ENCODE measurements around the gene SCUBE2. TPM values are rescaled to one million over a fixed set of nuclear protein-coding genes. Genes with fewer than 3 reads are reported as not detected.

The SCUBE2 gene
- total and polyA plus RNA-seq, 8 donors = 1.7 to 37.1 (median 21.8) TPM

DNA sequence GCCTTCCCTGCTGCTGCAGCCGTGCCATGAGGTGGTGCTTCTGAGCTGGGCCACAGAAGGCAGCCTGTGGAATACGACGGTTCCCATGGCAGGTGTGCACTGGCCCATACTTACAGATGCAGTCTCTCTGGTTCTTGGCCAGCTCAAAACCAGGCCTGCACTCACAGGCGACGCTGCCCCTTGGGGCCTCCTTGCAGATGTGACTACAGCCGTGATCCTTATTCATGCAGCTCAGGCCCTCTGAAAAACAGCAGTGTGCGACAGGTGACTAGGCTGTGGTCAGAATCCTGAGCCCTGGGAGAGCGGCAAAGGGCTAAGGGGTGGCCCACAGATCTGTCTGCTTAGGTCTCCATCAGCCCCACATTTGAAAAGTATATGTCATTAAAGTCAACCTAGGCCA lies 22.1 kb downstream of the SCUBE2 start:
- intact Hi-C loops (cut with DNase I; ENCODE audit: low total_unique reads) = no loop called here
- 90 to 98% (median 94%) methylated on average over 7 to 8 of the region's 8 CpGs for WGBS, 5 donors

DNA sequence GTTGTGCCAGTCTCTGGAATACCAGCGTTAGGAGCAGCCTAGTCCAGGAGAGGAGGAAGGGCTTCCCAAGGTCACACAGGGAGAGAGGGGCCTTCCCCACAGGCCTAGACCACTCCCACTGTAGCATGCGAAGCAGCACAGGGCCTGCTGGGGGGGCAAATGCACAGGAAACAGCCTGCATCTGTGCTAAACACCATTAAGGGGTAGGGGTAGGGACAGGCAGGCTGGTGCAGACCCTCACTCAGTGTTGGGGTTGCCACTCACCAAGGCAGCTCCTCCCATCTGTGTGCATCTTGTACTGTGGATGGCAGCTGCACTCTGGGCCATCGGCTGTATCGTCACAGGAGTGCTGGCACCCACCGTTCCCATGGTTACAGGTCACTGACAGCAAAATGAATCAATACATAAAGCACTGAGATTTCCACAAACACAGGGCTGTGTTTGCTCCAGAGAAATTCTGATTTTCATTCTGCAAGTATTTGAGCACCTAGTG lies 24.9 kb downstream of the SCUBE2 start:
- no peak overlapping the region for H3K4me3 ChIP-seq
- H3K9me3 ChIP-seq = no peaks in the 10 kb centered on the region
- no peaks in the 10 kb centered on the region for H3K27me3 ChIP-seq
- TF ChIP-seq EP300 (IDR thresholded peaks at IDR 0.05) = no peak
- no peak for TF ChIP-seq CTCF (IDR thresholded peaks at IDR 0.05)
- no peak for TF ChIP-seq POLR2A (IDR thresholded peaks at IDR 0.05)
- TF ChIP-seq POLR2AphosphoS5 (IDR thresholded peaks at IDR 0.05) = no peak
- no peak overlapping the region for H3K27ac ChIP-seq
- DNase-seq = peak in 1 of 2 donors; percentile 64
- peaks cover 0 to 6% (median 0%) of the 10 kb centered on the region in 4 donors for H3K36me3 ChIP-seq
- 78 to 92% (median 87%) methylated on average over 5 of the region's 5 CpGs for WGBS, 5 donors
- intact Hi-C loops (cut with DNase I; ENCODE audit: low total_unique reads) = no loop called here
- H3K4me1 ChIP-seq = no peaks in the 10 kb centered on the region

More for the DNA sequence above, 22.1 kb downstream of the SCUBE2 start:
- DNase-seq = no peak
- Histone ChIP-seq H3K36me3 (peaks cover 0 to 6% (median 0%) of the 10 kb centered on the region in 4 donors), H3K27me3 (no peaks in the 10 kb centered on the region), H3K9me3 (no peaks in the 10 kb centered on the region), H3K4me1 (peaks cover 0 to 5% (median 0%) of the 10 kb centered on the region in 4 donors), H3K27ac (no peak overlapping the region), H3K4me3 (no peak overlapping the region)
- TF ChIP-seq POLR2AphosphoS5 (IDR thresholded peaks at IDR 0.05) = no peak
- no peak for TF ChIP-seq CTCF (IDR thresholded peaks at IDR 0.05)
- TF ChIP-seq POLR2A (IDR thresholded peaks at IDR 0.05) = no peak
- no peak for TF ChIP-seq EP300 (IDR thresholded peaks at IDR 0.05)

GRCh38 chr11:9065607-9066432 lies 25.6 kb downstream of the SCUBE2 start:
- DNase-seq = peak in 1 of 2 donors; percentile 20
- no peak overlapping the region for H3K27ac ChIP-seq
- intact Hi-C loops (cut with DNase I; ENCODE audit: low total_unique reads) = no loop called here
- no peaks in the 10 kb centered on the region for H3K27me3 ChIP-seq
- no peaks in the 10 kb centered on the region for H3K9me3 ChIP-seq
- TF ChIP-seq POLR2A (IDR thresholded peaks at IDR 0.05) = no peak
- no peak for TF ChIP-seq POLR2AphosphoS5 (IDR thresholded peaks at IDR 0.05)
- no peak for TF ChIP-seq CTCF (IDR thresholded peaks at IDR 0.05)
- TF ChIP-seq EP300 (IDR thresholded peaks at IDR 0.05) = no peak
- 76 to 89% (median 87%) methylated on average over 15 of the region's 15 CpGs for WGBS, 5 donors
- H3K4me1 ChIP-seq = no peaks in the 10 kb centered on the region
- H3K36me3 ChIP-seq = peaks cover 0 to 6% (median 0%) of the 10 kb centered on the region in 4 donors
- no peak overlapping the region for H3K4me3 ChIP-seq

- Histone ChIP-seq H3K4me3 (no peak overlapping the region), H3K4me1 (peaks cover 0 to 20% (median 6%) of the 10 kb centered on the region in 4 donors), H3K27ac (no peak overlapping the region), H3K27me3 (no peaks in the 10 kb centered on the region), H3K9me3 (no peaks in the 10 kb centered on the region), H3K36me3 (no peaks in the 10 kb centered on the region)
- DNase-seq = no peak
- intact Hi-C loops (cut with DNase I; ENCODE audit: low total_unique reads) = no loop called here
- TF ChIP-seq POLR2AphosphoS5 (IDR thresholded peaks at IDR 0.05) (no peak), EP300 (IDR thresholded peaks at IDR 0.05) (no peak), CTCF (IDR thresholded peaks at IDR 0.05) (no peak), POLR2A (IDR thresholded peaks at IDR 0.05) (no peak)
- 66 to 86% (median 83%) methylated on average over 1 of the region's 1 CpG for WGBS, 5 donors
Measured at GRCh38 chr11:9061807-9062206, 29.6 kb downstream of the SCUBE2 start.
